Stimulated activated CD4-positive, alpha-beta T cell treated with anti-CD3 and anti-CD28 coated beads, Interleukin-4, amount 100 ng/mL, for 24 hours (primary cell): ENCODE results near the gene THSD4.

Experiments used
- DNase-seq: peaks from one replicate; pipeline ENCODE4 v3.0.0-alpha.2; 2020

The THSD4 gene

DNA sequence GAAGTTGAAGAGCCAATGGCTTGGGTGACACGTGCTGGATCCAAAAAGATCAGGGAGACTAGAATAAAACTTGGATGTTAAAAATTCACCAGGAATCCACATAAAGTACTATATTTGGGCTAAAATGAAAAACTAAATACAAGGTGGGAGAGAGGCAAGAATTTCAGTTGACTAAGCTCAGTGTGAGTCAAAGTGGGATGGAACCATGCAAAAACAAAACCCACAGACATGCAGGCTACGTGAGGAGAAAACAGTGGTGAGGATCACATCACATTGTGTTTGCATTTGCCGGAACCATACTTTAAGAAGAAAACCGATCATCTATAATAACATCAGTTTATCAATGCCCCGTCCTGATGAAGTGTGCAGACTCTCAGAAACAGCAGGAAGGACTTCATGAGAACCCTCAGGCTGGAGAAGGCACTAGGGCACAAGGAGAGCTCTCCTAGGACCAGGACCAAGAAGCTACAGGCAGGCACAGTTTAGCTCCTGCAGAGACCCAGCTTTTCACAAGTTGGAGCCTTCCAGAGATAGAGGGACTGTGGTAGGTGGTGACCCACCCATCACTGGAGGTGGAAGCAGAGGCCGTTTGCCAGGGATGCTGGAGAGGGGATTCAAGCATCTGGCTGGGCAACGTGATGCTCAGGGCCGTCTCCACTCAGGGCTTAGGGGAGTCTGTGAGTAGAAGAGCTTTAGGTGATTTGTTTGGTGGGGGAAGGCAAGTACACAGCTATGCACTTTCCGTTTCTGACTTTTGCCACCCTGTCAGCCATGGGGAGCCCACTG is 666.1 kb downstream of the THSD4 start:
- no peak for DNase-seq

DNA sequence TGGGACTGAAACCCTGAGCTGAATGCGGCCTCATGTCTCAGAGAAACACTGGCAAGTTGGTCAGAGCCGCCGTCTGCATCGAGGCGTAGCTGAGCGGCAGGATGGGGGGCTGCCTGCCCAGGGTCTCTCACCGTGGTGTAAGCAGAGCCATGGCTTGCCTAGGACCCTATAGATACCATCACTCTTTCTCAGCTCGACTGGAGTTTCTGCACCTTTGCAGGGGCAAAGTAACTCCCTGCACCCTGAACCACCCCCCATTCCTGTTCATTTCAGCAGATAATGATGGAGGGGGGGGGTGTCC is 666.6 kb downstream of the THSD4 start:
- no peak for DNase-seq

- no peak for DNase-seq
Observed at GRCh38 chr15:71782422-71783165, 667.3 kb downstream of the THSD4 start.

DNA sequence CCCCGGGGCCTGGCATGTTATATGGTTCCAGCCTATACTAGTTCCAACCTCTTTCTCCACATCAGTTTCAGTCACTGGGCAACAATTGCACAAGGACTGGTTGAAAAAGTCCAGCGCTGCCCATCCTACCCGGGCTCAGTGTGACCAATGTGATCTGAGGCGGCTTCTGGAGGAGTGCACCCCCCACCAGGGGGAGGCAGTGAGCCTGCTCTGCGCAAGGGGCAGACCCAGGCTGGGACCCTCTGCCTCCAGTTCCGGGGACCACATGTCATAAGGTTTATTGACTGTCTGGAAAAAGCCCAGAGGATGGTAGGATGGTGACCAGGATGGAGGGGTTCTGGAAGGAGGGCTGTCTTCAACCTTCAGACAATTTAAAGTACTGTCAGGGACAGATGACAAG is 669.4 kb downstream of the THSD4 start:
- DNase-seq = no peak

DNA sequence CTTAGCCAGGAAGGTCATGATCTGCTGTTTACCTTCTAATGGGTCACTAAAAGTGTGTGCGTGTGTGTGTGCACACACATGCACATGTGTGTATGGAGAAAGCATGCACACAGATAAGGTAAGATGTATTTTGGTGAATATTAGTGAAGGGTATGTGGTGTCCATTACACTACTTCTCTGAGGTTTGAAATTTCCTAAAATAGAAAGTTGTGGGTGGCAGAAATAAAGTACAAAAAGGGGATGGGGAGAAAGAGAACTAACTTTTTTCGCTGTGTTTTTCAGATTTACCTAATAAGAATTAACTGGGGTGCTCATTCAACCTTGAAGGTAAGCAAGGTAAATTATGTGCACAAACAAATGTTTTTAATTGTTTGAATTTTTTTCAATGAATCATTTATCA is 670.7 kb downstream of the THSD4 start:
- DNase-seq = no peak

GRCh38 chr15:71786673-71787072 is 671.4 kb downstream of the THSD4 start:
- DNase-seq = no peak

DNA sequence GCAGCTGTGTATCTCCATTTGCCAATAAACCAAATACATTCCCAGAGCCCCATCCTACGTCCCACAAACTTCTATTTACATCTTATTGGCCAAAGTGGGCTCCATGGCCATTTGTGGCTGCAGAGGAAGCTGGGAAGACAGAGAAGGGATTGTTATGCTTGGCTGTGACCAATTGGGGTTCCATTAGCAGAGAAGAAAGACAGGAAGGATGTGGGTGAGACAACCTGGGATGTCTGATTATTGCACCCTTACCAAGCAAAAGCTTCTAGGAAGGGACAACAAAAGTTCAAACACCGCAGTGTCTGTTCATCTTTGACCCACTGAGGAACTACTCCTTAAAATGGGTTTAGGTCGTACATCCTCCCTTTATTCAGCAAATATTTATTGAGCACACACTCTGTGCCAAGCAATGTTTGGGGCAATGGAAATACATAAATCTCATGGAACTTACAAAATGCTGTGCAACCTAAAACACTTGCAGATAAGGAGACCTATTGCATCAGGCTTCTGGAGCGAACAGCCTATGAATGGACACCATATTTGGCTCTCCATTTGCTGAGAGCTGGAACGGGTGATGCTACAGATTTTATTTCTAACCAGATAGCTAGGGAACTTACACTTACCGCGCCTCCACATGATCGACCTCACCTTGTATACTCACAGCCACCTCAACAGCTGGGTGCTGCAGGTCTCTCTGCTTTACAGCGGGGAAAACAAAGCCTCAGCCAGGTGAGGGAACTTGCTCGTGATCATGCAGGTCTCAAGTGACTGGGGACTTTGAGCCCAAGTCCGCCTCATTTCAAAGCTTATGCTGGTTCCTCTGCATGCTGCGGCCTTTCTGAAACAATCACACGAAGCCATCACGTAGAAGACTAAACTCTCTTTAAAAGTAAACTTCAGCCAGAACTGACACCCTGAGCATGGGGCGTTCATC is 673.6 kb downstream of the THSD4 start:
- no peak for DNase-seq

DNA sequence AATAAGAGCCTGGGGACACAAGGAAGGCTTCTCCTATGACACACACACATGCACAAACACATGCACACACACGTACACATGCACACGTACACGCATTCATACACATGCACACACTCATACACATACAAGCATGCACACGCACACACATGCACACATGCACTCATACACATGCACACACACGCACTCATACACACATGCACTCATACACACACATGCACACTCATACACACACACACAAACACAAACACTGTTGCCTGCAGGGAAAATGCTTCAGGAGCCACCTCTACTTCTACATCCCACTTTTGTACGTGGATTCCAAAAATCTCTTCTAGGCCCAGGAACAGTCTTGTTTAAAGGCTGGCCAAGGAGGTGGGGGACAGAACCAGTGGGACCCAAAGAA is 674.3 kb downstream of the THSD4 start:
- DNase-seq = no peak

- no peak for DNase-seq
Observed at GRCh38 chr15:71790081-71790480, 674.8 kb downstream of the THSD4 start.

DNA sequence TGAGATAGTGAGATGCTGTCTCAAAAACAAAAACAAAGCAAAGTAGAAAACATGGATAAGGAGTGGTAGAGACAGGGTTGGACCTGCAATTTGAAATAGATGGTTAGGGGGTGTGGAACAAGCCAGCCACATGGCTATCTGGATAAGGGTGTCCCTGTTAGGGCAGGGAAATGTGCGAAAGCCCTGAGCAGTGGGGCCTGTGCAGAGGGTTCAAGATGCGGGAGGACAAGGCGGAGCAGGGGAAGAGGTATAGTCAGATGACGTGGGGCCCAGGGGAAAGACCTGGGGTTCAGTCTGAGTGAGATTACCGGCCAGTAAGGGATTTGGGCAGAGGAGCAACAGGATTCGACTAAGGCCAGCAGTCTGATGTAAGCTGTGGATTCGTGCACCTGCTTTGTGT is 676.7 kb downstream of the THSD4 start:
- DNase-seq = no peak

GRCh38 chr15:71792521-71792920 is 677.2 kb downstream of the THSD4 start:
- no peak for DNase-seq

DNA sequence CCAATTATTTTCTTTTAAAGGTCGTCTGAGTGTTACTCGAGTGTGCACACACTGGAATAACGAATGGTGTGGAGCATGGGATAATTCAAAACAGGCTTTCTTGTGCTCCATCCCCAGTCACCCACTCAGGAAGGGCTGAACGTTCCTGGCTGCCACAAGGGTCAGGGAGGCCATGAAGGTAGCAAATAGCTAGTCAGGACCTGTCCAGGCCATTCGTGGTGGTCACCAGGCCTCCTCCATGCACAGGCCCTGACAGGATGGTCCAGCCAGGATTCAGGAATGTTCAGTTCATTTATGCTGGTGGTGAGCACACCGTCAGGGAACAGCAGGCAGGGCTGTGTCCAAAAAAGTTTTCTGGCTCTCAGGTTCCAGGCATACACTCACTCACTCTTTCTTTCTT is 683.4 kb downstream of the THSD4 start:
- no peak for DNase-seq

- no peak for DNase-seq
Observed at GRCh38 chr15:71800190-71800589, 684.9 kb downstream of the THSD4 start.

DNA sequence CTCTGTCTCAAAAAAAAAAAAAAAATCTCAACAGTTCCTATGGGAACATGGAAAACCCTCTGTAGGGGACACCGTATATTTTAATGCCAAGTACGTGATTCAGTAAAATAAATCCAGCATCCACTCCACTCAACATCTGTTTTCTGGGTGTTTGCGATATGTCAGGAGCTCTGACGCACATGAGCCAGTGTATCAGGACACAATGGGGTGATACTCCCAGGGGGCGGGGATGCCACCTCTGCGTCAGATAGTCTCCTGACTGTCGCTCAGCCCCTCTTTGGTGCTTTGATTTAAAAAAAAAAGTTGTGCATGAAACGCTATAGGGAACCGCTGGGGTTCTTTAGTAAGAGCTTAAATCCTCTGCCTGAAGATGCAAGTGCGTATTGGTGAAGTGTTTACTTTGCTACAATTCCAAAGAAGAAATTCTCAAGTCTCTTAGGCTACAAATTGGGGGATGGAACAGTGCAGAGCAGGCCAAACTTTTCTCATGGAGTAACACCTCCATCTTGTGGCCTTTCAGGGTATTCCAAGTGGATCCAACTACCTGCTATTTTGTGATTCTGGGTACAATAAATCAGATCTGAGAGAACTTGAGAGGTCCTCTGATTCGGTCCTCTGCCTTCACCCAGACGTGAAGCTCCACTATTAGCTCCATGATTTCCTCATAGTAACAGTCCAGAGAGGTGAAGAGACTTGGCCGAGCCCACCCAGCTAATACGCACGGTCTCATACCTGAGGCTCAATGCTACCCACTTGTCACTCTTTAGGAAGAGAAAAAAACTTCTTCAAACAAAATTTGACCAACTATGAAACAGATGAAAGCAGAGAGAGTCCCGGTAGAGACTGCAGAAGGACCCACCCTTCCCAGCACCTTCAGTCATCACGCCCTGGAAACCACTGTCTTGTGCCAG is 685.8 kb downstream of the THSD4 start:
- DNase-seq = no peak

DNA sequence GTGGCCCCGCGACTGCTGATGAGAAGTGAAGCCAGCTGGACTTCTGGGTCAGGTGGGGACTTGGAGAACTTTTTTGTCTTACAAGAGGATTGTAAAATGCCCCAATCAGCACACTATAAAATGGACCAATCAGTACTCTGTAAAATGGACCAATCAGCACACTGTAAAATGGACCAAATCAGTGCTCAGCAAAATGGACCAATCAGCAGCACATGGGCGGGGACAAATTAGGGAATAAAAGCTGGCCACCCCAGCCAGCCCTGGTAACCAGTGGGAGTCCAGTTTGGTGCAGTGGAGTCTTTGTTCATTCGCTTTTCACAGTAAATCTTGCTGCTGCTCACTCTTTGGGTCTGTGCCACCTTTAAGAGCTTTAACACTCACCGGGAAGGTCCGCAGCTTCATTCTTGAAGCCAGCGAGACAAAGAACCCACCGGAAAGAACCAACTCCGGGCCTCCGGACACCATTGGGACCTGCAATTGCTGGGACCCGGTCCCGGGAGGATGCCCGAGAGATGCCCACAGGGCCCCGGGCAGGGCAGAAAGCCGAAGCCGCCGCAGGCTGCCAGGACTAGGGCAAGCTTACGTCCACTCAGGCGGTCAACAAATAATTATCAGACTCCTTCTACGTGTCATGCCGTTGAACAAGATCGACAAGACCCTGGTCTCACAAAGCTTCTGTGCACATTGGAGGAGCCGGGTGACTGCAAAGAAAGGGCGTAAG is 686.8 kb downstream of the THSD4 start:
- no peak for DNase-seq

- DNase-seq = peak; percentile 17
Observed at GRCh38 chr15:71802770-71803169, 687.5 kb downstream of the THSD4 start.

- DNase-seq = no peak
Observed at GRCh38 chr15:71804226-71804625, 689.0 kb downstream of the THSD4 start.

DNA sequence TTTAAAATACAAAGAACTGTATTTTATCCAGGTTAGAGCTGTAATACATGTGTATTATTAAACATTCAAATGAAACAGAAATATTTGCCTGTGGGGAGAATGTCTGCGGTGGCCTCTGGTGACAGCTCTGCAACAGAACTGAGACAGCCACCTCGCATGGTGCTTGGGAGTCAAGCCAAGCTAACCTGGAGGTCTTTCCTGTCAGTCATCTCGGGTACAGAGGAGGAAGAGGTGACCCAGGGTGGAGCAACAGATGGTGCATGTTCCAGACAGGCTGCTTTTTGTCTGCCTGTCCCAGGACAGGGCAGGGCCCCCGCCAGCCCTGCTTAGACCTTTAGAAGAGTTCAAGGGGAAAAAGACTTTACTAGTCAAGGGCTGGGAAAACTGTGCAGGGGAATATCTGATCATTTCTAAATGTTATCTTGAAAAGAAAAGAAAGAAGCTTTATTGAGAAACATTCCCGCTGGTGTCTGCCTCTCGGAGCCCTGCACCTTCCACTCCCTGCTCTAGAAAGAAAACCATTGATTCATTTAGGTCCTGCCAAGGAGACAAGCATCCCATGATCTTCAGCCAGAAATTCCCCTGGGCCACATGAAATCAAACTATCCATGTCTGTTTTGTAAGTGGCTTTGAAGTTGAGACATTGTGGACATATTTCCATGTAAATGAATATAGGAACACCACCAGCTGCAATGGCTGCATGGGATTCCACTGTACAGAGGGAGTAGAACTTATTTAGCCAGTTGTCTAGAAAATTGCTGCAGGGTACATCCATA is 689.6 kb downstream of the THSD4 start:
- DNase-seq = no peak

GRCh38 chr15:71806452-71806931 is 691.2 kb downstream of the THSD4 start:
- DNase-seq = no peak

DNA sequence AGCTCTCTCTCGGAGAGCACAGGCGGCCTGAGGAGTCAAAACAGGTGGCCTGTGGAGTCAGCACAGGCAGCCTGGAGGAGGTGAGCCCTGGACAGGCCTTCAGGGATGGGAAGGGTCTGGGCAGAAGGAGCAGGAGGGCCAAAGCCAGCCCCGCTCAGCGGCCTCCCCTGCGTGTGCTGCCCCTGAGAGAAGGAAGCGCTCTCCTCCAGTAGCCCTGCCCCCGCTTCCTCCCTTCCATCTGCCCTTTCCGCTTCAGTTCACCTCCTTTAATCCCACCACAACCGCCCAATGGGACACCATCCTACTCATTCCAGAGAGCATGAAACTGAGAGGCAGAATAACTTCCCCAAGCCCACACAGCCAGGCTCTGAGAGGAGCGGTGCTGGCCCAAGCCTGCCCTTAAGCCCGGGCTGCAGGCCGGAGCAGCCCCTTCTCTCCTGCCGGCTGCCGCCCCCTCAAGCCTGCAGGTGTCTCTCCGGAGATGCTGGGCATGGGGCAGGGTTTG is 691.9 kb downstream of the THSD4 start:
- DNase-seq = no peak

DNA sequence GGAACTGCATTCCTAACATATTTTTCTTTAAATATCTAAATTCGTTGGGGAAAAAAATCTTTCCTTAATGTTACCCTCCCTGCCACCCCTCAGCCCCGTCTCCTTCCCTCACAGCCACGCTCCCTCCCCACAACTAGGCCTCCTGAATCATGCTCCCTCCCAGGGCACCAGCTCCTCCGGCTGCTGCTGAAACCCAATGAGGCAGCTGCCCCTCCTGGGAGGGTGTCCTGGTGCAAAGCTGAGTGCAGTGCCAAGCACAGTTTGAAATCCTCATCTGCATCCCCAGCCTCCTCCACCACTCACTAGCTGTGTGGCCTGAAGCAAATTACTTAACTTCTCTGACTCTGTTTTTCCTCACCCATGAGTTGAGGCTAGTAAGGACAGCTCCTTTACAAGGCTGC is 692.4 kb downstream of the THSD4 start:
- no peak for DNase-seq
